Measurements from ENCODE around the gene MAX. TPM values are rescaled to one million over a fixed set of nuclear protein-coding genes. Genes with fewer than 3 reads are reported as not detected.

The MAX gene
- total RNA-seq, 1 experiment from 2014 or later: 72.9 TPM

GRCh38 chr14:65034021-65034420, 68.3 kb downstream of the MAX start:
- Histone ChIP-seq H3K4me1 (ENCODE audit: insufficient read depth, low read length) (no peaks in the 10 kb centered on the region), H3K9me3 (ENCODE audit: control insufficient read depth, low read depth, low read length) (no peaks in the 10 kb centered on the region), H3T11ph (ENCODE audit: low read length) (no peak overlapping the region), H3K9ac (ENCODE audit: extremely low read depth, insufficient read length, low read length) (no peak overlapping the region), H3K4ac (ENCODE audit: low read depth, low read length) (no peak overlapping the region), H3K23me2 (ENCODE audit: insufficient read length, low read depth, low read length, poor library complexity, severe bottlenecking) (no peaks in the 10 kb centered on the region), H4K8ac (replicated peaks; ENCODE audit: insufficient read length, low read depth, low read length) (no peak overlapping the region), H3K14ac (ENCODE audit: insufficient read depth, low read length) (no peak overlapping the region), H2BK120ac (ENCODE audit: low read depth, low read length, poor library complexity, severe bottlenecking) (no peak overlapping the region), H4K5ac (ENCODE audit: insufficient read length, low read depth, low read length) (no peak overlapping the region), H2BK5ac (ENCODE audit: insufficient read length, low read length) (no peak overlapping the region), H2BK20ac (ENCODE audit: low read depth, low read length, poor library complexity, severe bottlenecking) (no peak overlapping the region), H4K20me1 (ENCODE audit: control insufficient read depth, insufficient read depth, insufficient read length) (no peaks in the 10 kb centered on the region), H2AK5ac (ENCODE audit: insufficient read length, low read length) (no peak overlapping the region), H4K91ac (ENCODE audit: insufficient read length, low read depth, low read length) (no peak overlapping the region), H2BK15ac (ENCODE audit: low read depth, low read length) (no peak overlapping the region), H2AFZ (ENCODE audit: low read length) (no peak overlapping the region), H3K27ac (ENCODE audit: insufficient read length, low read depth, low read length) (no peak overlapping the region), H3K23ac (ENCODE audit: insufficient read length, low read depth, low read length) (no peak overlapping the region), H3K56ac (ENCODE audit: insufficient read length, low read depth, low read length) (no peak overlapping the region), H2BK12ac (ENCODE audit: insufficient read length, low read depth, low read length) (no peak overlapping the region), H3K27me3 (ENCODE audit: insufficient read depth, low read length) (no peaks in the 10 kb centered on the region), H3K79me2 (ENCODE audit: insufficient read depth, low read length) (no peaks in the 10 kb centered on the region), H3K4me2 (ENCODE audit: insufficient read depth, insufficient read length, low read length) (no peak overlapping the region), H3K18ac (ENCODE audit: insufficient read length, low read depth, low read length) (no peak overlapping the region), H3K79me1 (ENCODE audit: insufficient read depth, low read depth, low read length, poor library complexity, severe bottlenecking) (no peaks in the 10 kb centered on the region)
- DNase-seq: no peak
- Mint-ChIP-seq H3K9me3 (no peaks in the 10 kb centered on the region), H3K27ac (no peak overlapping the region; a peak in 1 of 7 replicates), H3K36me3 (ENCODE audit: insufficient read depth in 1 of 3, low read depth in 3 of 3) (peaks cover 6 to 37% (median 32%) of the 10 kb centered on the region in 3 experiments), H3K4me3 (no peak overlapping the region), H3K27me3 (ENCODE audit: low read depth) (no peaks in the 10 kb centered on the region), H3K4me1 (no peaks in the 10 kb centered on the region)
- TF ChIP-seq CTCF (conservative IDR thresholded peaks at IDR 0.05): no peak
- WGBS (ENCODE audit: extremely low coverage, insufficient read length, low lambda C conversion rate): no CpG with 5 or more reads among the region's 4 CpGs
